GM21786 (cell line): Measurements from ENCODE around the gene SPEF2.

Experiments used
- ATAC-seq: cut with Tn5 transposase; IDR thresholded peaks from one replicate; pipeline ENCODE4 v1.9.1; 2021; ENCODE audit not compliant: unreplicated experiment

SPEF2 gene

GRCh38 chr5:35781181-35781790, 163.6 kb downstream of the SPEF2 start:
- no peak for ATAC-seq

- ATAC-seq: no peak
Observed at GRCh38 chr5:35783551-35783950, 165.9 kb downstream of the SPEF2 start.

DNA sequence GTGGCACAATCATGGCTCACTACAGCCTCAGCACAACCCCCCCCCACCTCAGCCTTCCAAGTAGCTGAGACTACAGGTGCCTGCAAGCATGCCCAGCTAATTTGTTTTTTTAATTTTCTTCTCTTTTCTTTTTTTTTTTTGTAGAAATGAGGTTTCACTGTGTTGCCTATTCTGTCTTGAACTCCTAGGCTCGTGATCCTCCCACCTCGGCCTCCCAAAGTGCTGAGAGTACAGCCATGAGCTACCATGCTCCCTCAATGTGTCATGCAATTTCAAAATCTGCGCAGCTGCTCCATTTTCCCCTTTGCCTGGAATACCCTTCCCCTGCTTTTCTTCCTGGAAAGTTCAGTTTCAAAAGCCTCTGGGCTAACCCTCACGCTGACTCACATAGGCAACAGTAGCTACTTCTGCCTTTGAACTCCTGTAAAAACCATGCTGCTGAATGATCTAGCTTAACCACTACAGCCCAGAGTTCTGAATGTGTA, 168.0 kb downstream of the SPEF2 start:
- no peak for ATAC-seq

- no peak for ATAC-seq
Observed at GRCh38 chr5:35788724-35789123, 171.1 kb downstream of the SPEF2 start.

DNA sequence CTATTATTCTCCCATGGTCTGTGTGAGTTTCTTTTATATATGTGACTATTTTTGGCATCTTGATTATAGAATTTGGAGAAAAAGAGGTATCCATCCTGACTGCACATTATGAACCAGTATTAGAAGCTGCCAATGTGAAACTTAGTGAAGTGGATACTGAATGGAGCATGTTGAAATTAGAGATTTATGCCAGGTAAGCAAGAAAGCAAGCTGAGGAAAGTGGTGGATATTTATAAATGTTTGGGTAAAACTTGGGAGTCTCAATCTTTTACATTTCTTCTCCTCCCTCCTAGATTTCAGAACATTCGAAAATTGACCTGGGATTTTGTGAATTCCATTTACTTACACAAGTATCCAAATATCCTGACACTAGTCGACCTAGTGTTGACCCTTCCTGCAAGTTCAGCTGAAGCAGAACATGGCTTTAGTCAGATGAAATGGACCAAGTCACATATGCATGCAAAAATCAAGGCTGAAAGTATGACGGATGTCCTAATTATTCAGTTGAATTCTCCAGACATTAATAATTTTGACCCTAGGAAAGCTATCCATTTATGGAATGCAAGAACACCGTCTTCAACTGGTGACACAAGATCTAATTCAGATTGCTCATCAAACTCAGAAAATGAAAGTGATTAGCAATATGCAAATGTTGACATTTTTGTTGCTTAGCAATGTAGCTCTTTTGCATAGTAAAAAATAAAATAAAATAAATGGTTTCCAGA, 172.2 kb downstream of the SPEF2 start:
- ATAC-seq: no peak

GRCh38 chr5:35790457-35790822, 172.8 kb downstream of the SPEF2 start:
- no peak for ATAC-seq

DNA sequence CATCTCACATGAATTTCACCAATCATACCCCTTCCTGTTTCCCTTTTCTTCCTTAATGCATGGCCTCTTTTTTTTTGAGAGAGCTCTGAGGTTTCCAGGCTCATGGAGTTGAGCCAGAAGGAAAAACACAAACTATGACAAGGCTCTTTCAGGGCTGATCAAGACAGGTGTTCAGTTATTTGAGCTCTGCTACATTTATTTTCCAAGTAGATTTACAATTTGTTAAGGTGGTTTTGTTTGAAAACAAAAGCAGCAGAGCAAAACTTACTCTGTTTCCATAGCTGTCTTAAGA, 176.6 kb downstream of the SPEF2 start:
- ATAC-seq: no peak

- no peak for ATAC-seq
Observed at GRCh38 chr5:35794684-35795375, 177.2 kb downstream of the SPEF2 start.

GRCh38 chr5:35799181-35799580, 181.5 kb downstream of the SPEF2 start:
- no peak for ATAC-seq

GRCh38 chr5:35799753-35800152, 182.1 kb downstream of the SPEF2 start:
- ATAC-seq: no peak

- no peak for ATAC-seq
Observed at GRCh38 chr5:35803191-35803651, 185.6 kb downstream of the SPEF2 start.

GRCh38 chr5:35804201-35804653, 186.6 kb downstream of the SPEF2 start:
- no peak for ATAC-seq

DNA sequence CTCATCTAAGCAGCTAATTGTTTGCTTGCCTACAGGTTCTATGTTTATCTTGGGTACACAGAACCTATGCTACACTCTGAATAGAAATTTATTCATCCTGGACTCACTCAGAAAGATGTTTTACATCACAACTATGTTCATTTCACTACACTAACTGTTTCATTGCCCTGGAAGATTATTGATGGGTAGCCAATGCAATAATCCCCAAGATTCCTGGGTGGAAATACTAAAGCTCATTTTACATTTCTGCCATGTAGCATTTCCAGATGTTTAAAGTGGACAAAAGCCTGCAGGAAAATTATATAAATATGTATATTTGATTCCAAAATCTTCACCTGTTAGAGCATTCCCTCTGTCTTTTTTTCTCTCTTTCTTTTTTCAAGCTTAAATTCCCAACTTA, 187.2 kb downstream of the SPEF2 start:
- ATAC-seq: no peak

DNA sequence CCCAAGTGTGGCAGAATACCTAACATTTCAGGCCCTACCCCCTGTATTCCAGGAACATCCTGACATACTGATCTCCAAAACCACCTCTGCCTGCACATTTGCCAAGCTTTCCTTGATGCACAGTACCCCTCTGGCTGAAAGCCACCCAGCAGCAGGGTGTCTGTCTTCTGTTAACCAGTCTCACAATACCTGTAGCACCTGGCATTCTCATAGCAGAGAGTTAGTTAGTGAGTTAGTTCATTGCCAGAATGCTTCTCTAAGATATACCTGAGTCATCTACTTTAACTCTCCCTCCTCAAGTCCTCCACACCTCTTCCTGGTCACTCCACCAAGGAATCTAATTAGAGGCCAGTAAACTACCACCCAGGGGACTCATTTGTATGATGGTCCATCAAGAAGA, 192.9 kb downstream of the SPEF2 start:
- ATAC-seq: no peak

GRCh38 chr5:35811108-35811741, 193.6 kb downstream of the SPEF2 start:
- ATAC-seq: no peak

GRCh38 chr5:35813521-35813920, 195.9 kb downstream of the SPEF2 start:
- ATAC-seq: no peak

- ATAC-seq: no peak
Observed at GRCh38 chr5:35815089-35815936, 197.7 kb downstream of the SPEF2 start.

DNA sequence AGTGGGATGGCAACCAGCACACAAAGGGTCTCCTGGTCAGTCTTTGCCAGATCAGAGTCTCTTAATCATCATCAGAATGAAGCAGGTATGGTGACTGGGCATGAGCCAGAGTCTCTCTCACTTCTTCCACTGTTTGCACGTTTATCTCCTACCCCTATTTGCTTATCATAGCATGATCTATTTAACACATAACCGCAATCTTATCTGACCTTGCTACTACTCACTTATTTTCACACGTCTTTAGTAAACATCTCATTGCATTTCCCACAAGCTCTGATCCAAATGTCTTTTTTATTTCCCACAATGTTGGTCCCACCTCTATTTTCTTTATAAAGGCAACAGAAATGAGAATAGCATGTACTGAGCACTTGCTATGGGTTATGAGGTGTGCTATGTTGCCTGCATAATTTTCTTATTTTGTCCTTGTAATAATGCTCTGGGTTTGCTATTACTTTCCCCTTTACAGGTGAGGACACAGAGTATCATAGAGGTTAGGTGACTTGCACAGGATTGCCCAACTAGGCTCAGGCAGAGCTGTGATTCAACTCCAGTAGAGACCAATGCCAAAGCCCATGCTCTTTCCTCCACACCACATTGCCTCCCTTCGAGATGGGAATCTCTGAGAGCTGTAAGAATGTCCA, 199.3 kb downstream of the SPEF2 start:
- ATAC-seq: no peak

GRCh38 chr5:35819026-35819425, 201.4 kb downstream of the SPEF2 start:
- ATAC-seq: no peak

GRCh38 chr5:35819668-35820067, 202.0 kb downstream of the SPEF2 start:
- no peak for ATAC-seq
